K562 (cell line): ENCODE measurements around the gene NUP85. TPM values are rescaled to one million over a fixed set of nuclear protein-coding genes. Genes with fewer than 3 reads are reported as not detected.

Experiments used
- ATAC-seq: fragments of 200-7000 bp; cut with Tn5 transposase; 3 replicates; pipeline ENCODE4 v1.9.1; 2020; ENCODE audit warnings: moderate library complexity
- BruUV-seq: library from RNA; stranded (reverse); fragments of 400-500 nt; replicated peaks from 2 replicates; lab custom pipeline; 2021; lab: Mats Ljungman, UMichigan
- CTCF ChIA-PET: fragments of 300-600 bp; formaldehyde crosslinking; extraction: SDS; loops from one replicate; lab custom pipeline; 2021; ENCODE audit warnings: low intra/inter-chr PET ratio; lab: Yijun Ruan, JAX
- POLR2A ChIA-PET: fragments of 300-600, 350-650 bp; sonication (Branson Sonifier 250); formaldehyde crosslinking; extraction: SDS; loops from one replicate; lab custom pipeline; 2021; ENCODE audit warnings: antibody characterized with exemption, inconsistent platforms; lab: Yijun Ruan, JAX
- DNase-seq, 4 experiments: peaks; one replicate each; pipeline versions ENCODE4 v3.0.0 to v3.0.0-alpha.2; 2011 to 2018; ENCODE audit warnings: low spot score in 3 of 4, mixed read lengths in 3 of 4; ENCODE audit errors: extremely low read depth in 1 of 4
- FAIRE-seq: peaks from 2 replicates; lab custom pipeline; 2011; peaks lifted over from hg19 to GRCh38; lab: Jason Lieb, UNC
- H2AFZ ChIP-seq: 2 replicates; pipeline ENCODE4 v1.6.0; 2011; ENCODE audit warnings: low read depth, low read length, control low read depth, inconsistent platforms
- H3K27ac ChIP-seq: fragments of 200-600 bp; 3 replicates; pipeline ENCODE4 v1.8.0; 2011; ENCODE audit warnings: low read depth, mild to moderate bottlenecking, control low read depth, inconsistent platforms, low read length, moderate library complexity, mixed read lengths; ENCODE audit errors: extremely low read depth
- H3K27me3 ChIP-seq, 2 experiments: fragments of 300-600 bp in 1 of 2; 2 replicates in 1 of 2; 3 replicates in 1 of 2; pipeline versions ENCODE4 v1.6.0 to v1.8.0; 2011; ENCODE audit warnings: inconsistent platforms in 2 of 2, low read length in 2 of 2, mild to moderate bottlenecking in 1 of 2, mixed read lengths in 1 of 2, moderate library complexity in 1 of 2; ENCODE audit not compliant: control insufficient read depth in 2 of 2, insufficient read depth in 2 of 2
- H3K36me3 ChIP-seq: fragments of 300-600 bp; 3 replicates; pipeline ENCODE4 v1.8.0; 2011; ENCODE audit warnings: mild to moderate bottlenecking, low read length, inconsistent platforms; ENCODE audit not compliant: control insufficient read depth, insufficient read depth
- H3K4me1 ChIP-seq, 2 experiments: fragments of 200-600 bp in 1 of 2; replicated peaks in 1 of 2; 2 replicates in 1 of 2; 3 replicates in 1 of 2; pipeline versions ENCODE4 v1.5.1 to v1.8.0; 2011; ENCODE audit warnings: inconsistent platforms in 2 of 2, low read length in 2 of 2, mild to moderate bottlenecking in 1 of 2, mixed read lengths in 1 of 2, moderate library complexity in 1 of 2; ENCODE audit not compliant: control insufficient read depth in 2 of 2, insufficient read depth in 2 of 2
- H3K4me2 ChIP-seq: 2 replicates; pipeline ENCODE4 v1.6.1; 2011; ENCODE audit warnings: low read length, control low read depth, inconsistent platforms, mixed read lengths; ENCODE audit not compliant: insufficient read depth
- H3K4me3 ChIP-seq: fragments of 200-600 bp; sonication (generic), shearing (Covaris generic); 2 replicates; pipeline ENCODE4 v1.5.1; 2016; ENCODE audit warnings: control low read depth, inconsistent platforms
- H3K79me2 ChIP-seq: fragments of 200-600 bp; 3 replicates; pipeline ENCODE4 v1.8.0; 2011; ENCODE audit warnings: low read length, inconsistent platforms; ENCODE audit not compliant: control insufficient read depth, insufficient read depth
- H3K9ac ChIP-seq, 2 experiments: 2 replicates each; pipeline versions ENCODE4 v1.6.0 to v1.6.1; 2011; ENCODE audit warnings: low read depth in 2 of 2, low read length in 2 of 2, control low read depth in 1 of 2, inconsistent platforms in 1 of 2, mild to moderate bottlenecking in 1 of 2, mixed read lengths in 1 of 2; ENCODE audit not compliant: insufficient read depth in 1 of 2
- H3K9me1 ChIP-seq: one replicate; pipeline ENCODE4 v1.6.0; 2011; ENCODE audit warnings: inconsistent platforms, mild to moderate bottlenecking, low read length, moderate library complexity; ENCODE audit not compliant: control insufficient read depth, insufficient read depth
- H3K9me3 ChIP-seq: replicated peaks from 2 replicates; pipeline ENCODE4 v1.5.1; 2011; ENCODE audit warnings: low read depth, low read length, inconsistent platforms; ENCODE audit not compliant: control insufficient read depth, insufficient read depth
- H4K20me1 ChIP-seq: replicated peaks from 2 replicates; pipeline ENCODE4 v1.6.1; 2011; ENCODE audit warnings: low read length, inconsistent platforms, mixed read lengths; ENCODE audit not compliant: control insufficient read depth, insufficient read depth
- C11orf30 ChIP-seq: fragments of 450-650 bp; IDR thresholded peaks from 2 replicates; pipeline ENCODE4 v1.6.1; 2016; ENCODE audit warnings: low read depth, mild to moderate bottlenecking
- DNMT1 ChIP-seq: fragments of 450-650 bp; IDR thresholded peaks from 2 replicates; pipeline ENCODE4 v1.6.1; 2016; ENCODE audit warnings: antibody characterized with exemption, mild to moderate bottlenecking
- GTF2B ChIP-seq: IDR thresholded peaks from 2 replicates; pipeline ENCODE4 v1.6.1; 2011; ENCODE audit not compliant: insufficient read length; ENCODE audit errors: extremely low read depth
- ILK ChIP-seq: fragments of 450-650 bp; IDR thresholded peaks from 2 replicates; pipeline ENCODE4 v1.6.1; 2016; ENCODE audit warnings: missing genetic modification characterization, low read depth, mild to moderate bottlenecking, missing compliant biosample characterization, moderate library complexity, borderline replicate concordance
- MCM5 ChIP-seq: fragments of 450-650 bp; IDR thresholded peaks from 2 replicates; pipeline ENCODE4 v1.6.1; 2016; ENCODE audit warnings: low read depth
- NFRKB ChIP-seq: fragments of 450-650 bp; IDR thresholded peaks from 2 replicates; pipeline ENCODE4 v1.6.1; 2016; ENCODE audit warnings: low read depth
- POLR2B ChIP-seq: fragments of 450-650 bp; IDR thresholded peaks from 2 replicates; pipeline ENCODE4 v1.6.1; 2018; ENCODE audit warnings: low read depth; ENCODE audit not compliant: partially characterized antibody
- POU5F1 ChIP-seq: fragments of 150-350 bp; IDR thresholded peaks from 2 replicates; pipeline ENCODE4 v1.6.1; 2014; ENCODE audit warnings: borderline replicate concordance, low read length, low read depth, mild to moderate bottlenecking; ENCODE audit not compliant: partially characterized antibody
- SMC3 ChIP-seq: conservative IDR thresholded peaks from 2 replicates; pipeline ENCODE4 v1.6.1; 2011; ENCODE audit warnings: low read depth, low read length, improper control_type of control experiment; ENCODE audit not compliant: insufficient read depth
- SP2 ChIP-seq: IDR thresholded peaks from 2 replicates; pipeline ENCODE4 v1.6.1; 2011; ENCODE audit warnings: mild to moderate bottlenecking, low read depth, low read length, moderate library complexity; ENCODE audit not compliant: poor library complexity, severe bottlenecking; ENCODE audit errors: extremely low read depth
- XRCC5 ChIP-seq: fragments of 200-400 bp; formaldehyde crosslinking; IDR thresholded peaks from 2 replicates; pipeline ENCODE4 v1.6.1; 2017; ENCODE audit warnings: low read depth, mild to moderate bottlenecking, low read length
- ZNF121 ChIP-seq: sonication (generic); formaldehyde crosslinking; conservative IDR thresholded peaks from 2 replicates; pipeline ENCODE4 v1.8.0; 2022; ENCODE audit warnings: missing genetic modification reagents
- WGBS: fragments of 100-300 bp; shearing (Covaris generic); methylation state at CpG from one replicate; pipeline ENCODE4 v1.1.6; 2016; ENCODE audit warnings: low coverage, mixed read lengths; ENCODE audit not compliant: insufficient coverage; ENCODE audit errors: missing lambda C conversion rate; 5-methylcytosine and 5-hydroxymethylcytosine counted together
- in situ Hi-C: fragments of 300-500 bp; cut with MboI; formaldehyde crosslinking; loops from 4 replicates; pipeline ENCODE4 v1.15.0; 2018; ENCODE audit warnings: inconsistent platforms, mixed read lengths
- intact Hi-C: fragments of 100-400 bp; cut with micrococcal nuclease; formaldehyde crosslinking; loops from 2 replicates; pipeline ENCODE4 v1.14.2; 2022
- polyA plus RNA-seq, 8 experiments: library from polyadenylated mRNA; depleted of rRNA in 4 of 8; stranded (reverse) in 5 of 8; unstranded in 3 of 8; fragments of >200 nt; fragmentation: Nextera tagmentation in 2 of 8; fragmentation: Illumina TruSeq in 1 of 8; extraction: Ambion mirVana in 2 of 8; extraction: Trizol in 1 of 8; gene quantifications; 2 replicates each; pipeline versions ENCODE4 v1.2.1 to v1.2.3, GENCODE V29; 2011 to 2014; ENCODE audit warnings: inconsistent platforms in 1 of 8, missing spikeins in 1 of 8
- total RNA-seq, 7 experiments: library from RNA; depleted of rRNA in 6 of 7; stranded (reverse); fragments of >200 nt in 6 of 7; fragmentation: Illumina TruSeq in 2 of 7; extraction: Trizol in 2 of 7; gene quantifications; 2 replicates each; pipeline versions ENCODE4 v1.2.1 to v1.2.3, GENCODE V29; 2011 to 2021; ENCODE audit warnings: low replicate concordance in 1 of 7

NUP85 gene
- total and polyA plus RNA-seq, 9 of the 15 experiments (the other 6 are each of a cell fraction or from before 2014, with no cell fraction given) = 50.2 to 177 (median 110) TPM

DNA sequence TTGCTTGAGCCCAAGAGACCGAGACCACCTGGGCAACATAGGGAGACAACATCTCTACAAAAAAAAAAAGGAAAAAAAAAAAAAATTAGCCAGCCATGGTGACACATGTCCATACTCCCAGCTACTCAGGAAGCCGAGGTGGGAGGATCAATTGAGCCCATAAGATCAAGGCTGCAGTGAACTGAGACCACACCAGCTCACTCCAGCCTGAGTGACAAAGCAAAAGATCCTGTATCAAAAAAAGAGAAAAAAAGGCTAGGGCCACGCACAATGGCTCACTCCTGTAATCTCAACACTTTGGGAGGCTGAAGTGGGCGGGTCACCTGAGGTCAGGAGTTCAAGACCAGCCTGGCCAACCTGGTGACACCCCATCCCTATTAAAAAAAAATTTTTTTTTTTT lies 36.5 kb upstream of the NUP85 start (continued):
- TF ChIP-seq C11orf30 (peak; percentile 9; the same call in 1 of the 2 replicates), ZNF121 (CRISPR knock-in tag) (no peak), ILK (tag) (no peak), MCM5 (no peak)

DNA sequence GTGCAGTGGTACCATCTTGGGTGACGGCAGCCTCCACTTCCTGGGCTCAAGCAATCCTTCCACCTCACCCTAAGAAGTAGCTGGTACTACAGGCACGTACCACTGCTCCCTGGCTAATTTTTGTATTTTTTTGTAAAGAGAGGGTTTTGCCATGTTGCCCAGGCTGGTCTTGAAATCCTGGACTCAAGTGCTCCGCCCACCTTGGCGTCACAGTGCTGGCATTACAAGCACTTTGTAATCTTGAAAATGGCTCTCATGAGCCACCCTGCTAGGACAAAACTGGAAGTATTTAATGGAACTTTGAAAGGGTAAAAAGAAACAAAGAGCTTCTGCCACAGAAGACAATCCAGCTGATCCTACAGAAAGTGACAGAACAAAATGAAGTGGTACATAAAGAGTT lies 32.0 kb upstream of the NUP85 start:
- Histone ChIP-seq H3K27ac (no peak overlapping the region), H2AFZ (no peak overlapping the region), H3K9me3 (no peaks in the 10 kb centered on the region), H3K36me3 (peaks cover 95% of the 10 kb centered on the region), H4K20me1 (peaks cover 4% of the 10 kb centered on the region; the same call in 1 of the 2 replicates), H3K9ac (peak overlapping the region in 1 of 2 experiments; percentile 9; a peak in 1 of 4 replicates), H3K4me2 (no peak overlapping the region), H3K27me3 (no peaks in the 10 kb centered on the region), H3K4me1 (no peaks in the 10 kb centered on the region; a peak in 1 of 5 replicates), H3K79me2 (peaks cover 76% of the 10 kb centered on the region), H3K4me3 (no peak overlapping the region), H3K9me1 (no peaks in the 10 kb centered on the region)
- WGBS = 89% methylated on average over 4 of the region's 4 CpGs
- FAIRE-seq (no peak), DNase-seq (no peak), ATAC-seq (no peak)
- intact Hi-C loops = no loop called here
- BruUV-seq = no TSS peak
- no peak for TF ChIP-seq GTF2B
- TF ChIP-seq NFRKB = no peak
- TF ChIP-seq POLR2B = no peak
- no peak for TF ChIP-seq XRCC5
- no peak for TF ChIP-seq SMC3
- TF ChIP-seq DNMT1 = no peak
- TF ChIP-seq SP2 = no peak
- no peak for TF ChIP-seq POU5F1
- in situ Hi-C loops = no loop called here
- POLR2A ChIA-PET = interaction anchor here (0.5 to 7.1 kb wide), 12 partner anchors 9 to 425 kb away, joined by 3 to 55 read pairs (median 3); partner anchors contain the start of genes JPT1 and SUMO2
- CTCF ChIA-PET = interaction anchor here (0.6 kb wide), 1 partner anchor 234 kb away, joined by 4 read pairs; no protein-coding TSS in a partner anchor
